GM12801 (cell line): ENCODE data around the gene SAG.

ENCODE experiments used
- CTCF ChIP-seq: IDR thresholded peaks from one replicate; pipeline ENCODE4 v1.5.1; 2011; ENCODE audit warnings: control low read depth; ENCODE audit not compliant: insufficient read length; ENCODE audit errors: extremely low read depth

The SAG gene

GRCh38 chr2:233307565-233307964 lies at the start of gene SAG:
Gene SAG (plus strand): TSS chr2:233307816. CDS start chr2:233309190, 1,374 bp downstream.
- TF ChIP-seq CTCF: no peak

GRCh38 chr2:233258211-233258610 lies 49.4 kb upstream of the SAG start:
- no peak for TF ChIP-seq CTCF

- no peak for TF ChIP-seq CTCF
Observed at GRCh38 chr2:233259730-233260129, 47.9 kb upstream of the SAG start.

GRCh38 chr2:233260661-233261060 lies 47.0 kb upstream of the SAG start:
- TF ChIP-seq CTCF: no peak

GRCh38 chr2:233261819-233262555 lies 45.6 kb upstream of the SAG start:
- TF ChIP-seq CTCF: no peak

- no peak for TF ChIP-seq CTCF
Observed at GRCh38 chr2:233262562-233262961, 45.1 kb upstream of the SAG start.

GRCh38 chr2:233263045-233263570 lies 44.5 kb upstream of the SAG start:
- TF ChIP-seq CTCF: no peak
